HG02610 (cell line): ENCODE data around the gene NRIP2.

Source experiments
- ATAC-seq: cut with Tn5 transposase; IDR thresholded peaks from one replicate; pipeline ENCODE4 v1.9.1; 2021; ENCODE audit warnings: mild to moderate bottlenecking, moderate library complexity; ENCODE audit not compliant: unreplicated experiment

Gene NRIP2

GRCh38 chr12:2851931-2852330 is 17.1 kb upstream of the NRIP2 start:
- no peak for ATAC-seq

DNA sequence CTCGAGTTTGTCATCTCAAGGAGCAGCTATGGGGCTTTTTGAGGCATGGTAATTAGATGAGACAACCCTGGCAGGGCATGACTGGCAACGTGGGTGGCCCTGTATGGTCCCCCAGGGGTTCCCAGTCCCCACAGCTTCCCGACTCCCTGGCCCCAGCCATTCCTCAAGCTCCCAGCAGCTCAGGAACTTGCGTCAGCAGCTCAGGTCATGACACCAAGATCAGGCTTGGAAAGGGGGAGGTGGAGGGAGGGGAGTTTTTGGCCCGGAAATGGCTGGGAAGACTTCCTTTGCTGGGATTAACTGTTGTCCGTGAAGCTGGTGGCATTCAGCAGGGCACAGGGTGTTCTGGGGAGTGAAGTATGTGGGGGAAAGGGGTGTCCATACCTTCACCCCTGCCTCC is 10.4 kb upstream of the NRIP2 start:
- ATAC-seq = no peak

GRCh38 chr12:2844786-2845185 is 10.0 kb upstream of the NRIP2 start:
- no peak for ATAC-seq

DNA sequence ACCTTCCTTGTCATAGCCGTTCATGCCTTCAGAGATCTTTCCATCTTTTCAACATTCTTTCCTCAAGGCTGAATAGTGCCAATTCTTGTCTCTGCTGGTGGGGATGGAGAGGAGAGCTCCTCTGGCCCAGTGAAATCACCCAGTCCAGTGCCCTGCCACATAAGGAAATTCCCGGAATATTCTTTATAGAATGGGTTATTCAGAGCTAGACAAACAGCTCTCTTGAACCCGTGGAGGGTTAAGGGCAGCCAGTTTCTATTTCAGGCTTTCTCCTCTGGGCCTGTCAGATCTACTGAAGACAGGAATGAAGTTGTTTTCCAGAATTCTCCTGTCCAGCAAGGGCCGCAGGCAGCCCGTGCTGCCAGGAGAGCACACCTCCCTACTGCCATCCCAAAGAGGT is 8.1 kb upstream of the NRIP2 start:
- no peak for ATAC-seq

GRCh38 chr12:2841056-2841650 is 6.3 kb upstream of the NRIP2 start:
- no peak for ATAC-seq

GRCh38 chr12:2836574-2836973 is 1.7 kb upstream of the NRIP2 start:
- no peak for ATAC-seq

GRCh38 chr12:2835691-2836403 is 1.0 kb upstream of the NRIP2 start:
- no peak for ATAC-seq

DNA sequence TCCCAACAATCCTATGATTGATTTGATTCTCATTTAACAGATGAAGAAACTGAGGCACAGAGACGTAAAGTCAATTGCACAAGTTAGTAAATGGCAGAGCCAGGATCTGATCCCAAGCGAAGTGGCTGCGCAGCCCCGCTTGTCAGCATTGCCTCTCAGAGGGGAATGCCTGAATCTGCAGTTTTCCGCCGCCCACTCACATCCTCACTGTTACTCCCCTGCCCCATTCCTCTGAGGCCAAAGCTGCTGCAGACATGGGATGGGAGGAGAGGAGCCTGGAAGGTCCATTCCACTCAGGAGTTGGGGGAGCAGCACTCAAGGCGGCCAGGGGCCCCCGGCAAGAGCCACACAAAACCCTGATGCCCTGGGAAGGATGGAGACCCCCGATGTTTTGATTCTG is 1.0 kb downstream of the NRIP2 start:
- no peak for ATAC-seq

DNA sequence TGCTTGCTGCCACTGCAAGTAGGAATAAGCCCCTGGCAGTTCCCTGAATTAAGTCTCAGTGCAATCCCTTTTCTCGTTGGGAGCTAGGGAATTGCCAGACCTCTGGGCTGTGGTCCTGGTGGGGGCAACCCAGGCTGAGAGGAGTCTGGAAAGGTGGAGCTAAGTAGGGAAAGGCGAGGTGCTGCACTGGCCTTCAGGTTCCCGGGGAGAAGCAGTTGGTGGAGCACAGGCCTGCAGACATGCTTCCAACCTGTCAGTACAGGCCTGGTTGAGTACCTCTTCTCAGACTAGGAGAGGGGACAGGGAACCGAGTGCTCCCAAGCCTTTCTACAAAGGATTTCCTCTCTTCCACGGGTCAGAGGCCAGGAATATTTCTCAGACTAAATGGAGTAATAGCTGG is 1.5 kb downstream of the NRIP2 start:
- ATAC-seq = no peak

- no peak for ATAC-seq
These were observed 2.2 kb downstream of the NRIP2 start for GRCh38 chr12:2832550-2833127.

DNA sequence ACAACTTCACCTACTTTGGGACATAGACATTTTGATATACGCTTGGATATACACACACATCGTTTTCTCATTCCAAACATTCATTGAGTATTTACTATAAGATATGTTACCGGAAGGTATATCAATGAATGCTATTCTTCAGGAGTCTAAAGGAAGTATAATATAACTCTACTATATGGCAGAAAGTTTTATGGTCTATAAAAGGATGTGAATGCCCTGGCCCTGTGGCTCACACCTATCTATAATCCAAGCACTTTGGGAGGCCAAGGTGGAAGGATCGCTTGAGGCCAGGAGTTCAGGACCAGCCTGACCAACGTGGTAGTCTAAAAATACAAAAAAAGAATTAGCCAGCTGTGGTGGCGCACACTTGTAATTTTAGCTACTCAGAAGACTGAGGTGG is 5.6 kb downstream of the NRIP2 start:
- no peak for ATAC-seq

DNA sequence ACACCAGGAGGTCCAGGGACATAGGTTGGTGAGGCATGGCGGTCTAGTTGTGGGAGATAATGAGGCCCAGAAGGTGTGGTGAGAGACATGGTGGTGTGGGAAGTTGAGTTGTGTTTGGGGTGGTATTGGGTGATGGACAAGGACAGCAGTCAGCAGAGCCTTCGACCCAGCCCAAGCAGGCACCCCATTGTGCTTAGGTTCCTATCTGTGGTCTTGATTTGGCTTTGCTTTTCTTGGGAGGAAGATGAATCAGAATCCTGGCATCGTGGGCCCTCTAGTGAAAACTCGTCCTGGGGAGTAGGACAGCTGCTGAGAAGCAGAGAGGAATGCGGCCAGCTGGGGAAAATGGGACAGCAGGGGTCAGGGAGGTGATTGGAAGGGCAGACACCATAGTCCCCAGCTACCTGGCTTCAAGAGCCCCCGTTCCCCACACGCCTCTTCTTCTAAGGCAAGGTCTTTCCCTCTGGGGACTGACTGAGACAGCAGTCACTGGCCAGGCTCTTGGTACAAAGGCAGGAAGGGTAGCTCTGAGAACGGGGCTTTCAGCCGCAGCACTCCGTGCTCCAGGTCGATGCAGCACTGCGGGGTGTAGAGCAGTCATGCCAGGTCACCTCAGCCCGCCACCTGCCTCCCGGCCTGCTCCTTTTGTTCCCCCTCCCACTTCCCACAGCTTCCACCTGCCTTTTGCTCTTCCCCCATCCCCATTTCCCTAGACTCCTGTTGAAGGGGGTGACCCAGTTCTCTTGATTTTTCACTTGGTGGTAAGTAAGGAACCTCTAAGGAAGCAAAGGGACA is 7.9 kb downstream of the NRIP2 start:
- no peak for ATAC-seq

DNA sequence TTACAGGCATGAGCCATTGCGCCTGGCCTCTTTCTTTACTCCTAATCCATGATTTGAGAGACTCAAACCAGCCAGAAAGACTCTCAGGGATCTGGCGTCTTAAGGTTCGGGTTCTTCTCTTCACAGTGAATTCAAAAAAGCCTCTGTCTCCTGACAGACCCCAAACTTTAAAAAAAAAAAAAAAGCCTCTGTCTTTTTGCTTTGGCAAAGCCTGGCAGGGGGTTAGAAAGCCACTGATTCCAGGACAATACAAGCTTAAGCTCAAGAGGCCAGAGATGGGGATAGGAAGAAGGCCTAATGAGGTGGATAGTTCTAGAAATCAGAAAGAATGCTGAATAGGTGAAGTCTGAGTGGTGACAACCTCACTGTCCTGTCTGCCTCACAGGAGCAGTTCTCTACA is 8.8 kb downstream of the NRIP2 start:
- ATAC-seq = no peak

- no peak for ATAC-seq
These were observed 9.7 kb downstream of the NRIP2 start for GRCh38 chr12:2825132-2825531.

GRCh38 chr12:2824541-2824940 is 10.3 kb downstream of the NRIP2 start:
- no peak for ATAC-seq

DNA sequence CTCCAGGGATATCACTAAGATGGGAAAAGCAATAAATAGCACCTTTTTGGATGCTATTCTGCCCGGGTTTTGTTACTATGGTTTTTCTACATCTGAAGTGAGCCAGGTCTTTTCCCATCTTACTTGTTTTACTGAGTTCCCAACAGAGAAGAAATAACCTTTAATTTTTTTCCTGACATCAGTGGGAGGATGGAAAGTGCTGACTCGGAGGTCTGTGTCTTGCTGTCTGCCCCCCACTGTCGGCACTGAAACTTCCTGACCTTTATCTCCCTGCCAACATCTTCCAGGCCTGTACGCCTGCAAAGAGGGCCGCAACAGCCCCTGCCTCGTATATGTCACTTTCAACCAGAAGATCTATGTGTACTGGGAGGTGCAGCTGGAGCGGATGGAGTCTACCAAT is 11.4 kb downstream of the NRIP2 start:
- ATAC-seq = no peak

DNA sequence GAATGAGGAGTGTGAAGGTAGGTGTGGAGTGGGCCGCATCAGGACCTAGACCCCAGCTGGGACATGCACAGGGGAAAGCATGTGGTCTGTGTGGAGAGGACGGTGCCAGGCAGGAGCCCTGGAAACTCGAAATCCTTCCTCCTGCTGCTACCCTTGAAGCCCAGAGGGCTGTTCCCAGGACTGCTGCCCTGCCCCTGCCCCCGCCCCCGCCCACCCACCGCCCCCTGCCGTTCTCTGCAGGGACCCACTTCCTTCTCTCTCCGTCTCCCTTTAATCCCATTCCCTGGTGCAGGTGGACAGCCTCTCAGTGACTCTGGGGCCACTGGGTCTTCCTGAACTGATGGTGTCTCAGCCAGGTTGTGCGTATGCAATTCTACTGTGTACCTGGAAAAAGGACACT is 14.4 kb downstream of the NRIP2 start:
- ATAC-seq = no peak

DNA sequence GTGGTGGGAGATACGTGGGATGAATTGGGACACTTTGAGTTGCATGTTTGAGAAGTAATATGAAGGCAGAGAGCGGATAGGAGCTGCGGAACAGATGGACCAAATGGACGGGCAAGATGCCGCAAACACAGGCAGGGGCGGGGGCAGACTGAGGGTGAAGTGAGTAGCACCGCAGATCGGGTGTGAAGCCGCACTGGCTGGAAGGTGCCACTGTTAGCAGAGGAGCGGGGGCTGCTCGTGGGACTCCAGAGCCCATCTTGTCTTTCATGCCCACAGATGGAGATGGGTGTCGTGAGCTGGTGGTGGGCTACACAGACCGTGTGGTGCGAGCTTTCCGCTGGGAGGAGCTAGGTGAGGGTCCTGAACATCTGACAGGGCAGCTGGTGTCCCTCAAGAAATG is 15.0 kb downstream of the NRIP2 start:
- ATAC-seq = no peak

DNA sequence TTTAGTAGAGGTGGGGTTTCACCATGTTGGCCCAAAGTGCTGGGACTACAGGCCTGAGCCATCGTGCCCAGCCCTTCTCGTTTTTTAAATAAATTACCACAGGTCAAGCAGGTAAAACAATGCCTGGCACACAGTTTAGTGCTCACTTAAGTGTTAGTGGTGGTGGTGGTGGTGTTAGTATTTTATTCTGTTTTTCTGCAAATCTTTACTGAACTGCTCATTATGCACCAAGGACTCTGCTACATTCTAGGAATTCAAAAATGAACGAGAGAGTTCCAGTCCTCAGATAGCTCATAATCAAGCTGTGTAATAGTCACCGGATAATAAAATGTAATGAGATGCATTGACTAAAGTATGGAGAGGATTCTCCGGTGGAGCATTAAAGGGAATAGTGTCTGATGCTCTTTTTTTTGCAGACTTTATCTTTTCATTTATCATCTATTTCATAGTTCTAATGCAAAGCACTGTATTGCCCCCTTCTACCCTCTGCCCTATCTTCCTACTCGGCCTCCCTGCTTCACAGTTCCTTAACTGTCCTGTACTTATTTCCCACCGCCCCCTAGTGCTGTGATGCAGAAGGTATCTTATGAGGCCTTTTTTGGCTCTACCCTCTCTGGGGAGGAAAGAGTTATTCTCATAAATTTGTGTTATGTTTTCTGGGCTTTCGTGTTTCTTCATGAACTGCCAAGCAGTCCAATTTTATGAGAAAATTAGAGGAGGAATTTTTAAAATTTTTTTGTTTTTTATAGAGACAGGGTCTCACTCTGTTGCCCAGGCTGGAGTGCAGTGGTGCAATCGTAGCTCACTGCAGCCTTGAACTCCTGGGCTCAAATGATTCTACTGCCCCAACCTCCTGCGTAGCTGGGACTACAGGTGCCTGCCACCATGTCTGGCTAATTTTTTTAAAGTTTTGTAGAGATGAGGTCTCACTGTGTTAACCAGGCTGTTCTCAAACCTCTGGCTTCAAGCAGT is 21.3 kb downstream of the NRIP2 start:
- ATAC-seq = peak; percentile 5
